Gastroesophageal sphincter (tissue), 4 donors: ENCODE measurements around the gene RPP14. TPM values are rescaled to one million over a fixed set of nuclear protein-coding genes. Genes with fewer than 3 reads are reported as not detected.
"Not testable (repeated sequence)": the region's sequence is repeated elsewhere in the genome, so short reads cannot be mapped to it uniquely, and the experiment has no call there.

Experiments
- ATAC-seq: fragments of 150-250 bp; one replicate; pipeline ENCODE4 v1.9.1; 2016; ENCODE audit warnings: mild to moderate bottlenecking, moderate library complexity
- H3K27ac ChIP-seq, 4 donors: fragments of 200-600 bp; sonication (generic) in 3 of 4; 1 replicate in 3 of 4; 2 replicates in 1 of 4; pipeline ENCODE4 v1.5.1; 2016 to 2019
- H3K27me3 ChIP-seq: fragments of 200-600 bp; sonication (generic); one replicate; pipeline ENCODE4 v1.5.1; 2019
- H3K36me3 ChIP-seq, 2 donors: fragments of 200-600 bp; sonication (generic); one replicate each; pipeline ENCODE4 v1.5.1; 2019; ENCODE audit warnings: control low read depth in 1 of 2
- H3K4me1 ChIP-seq, 3 donors: fragments of 200-600 bp; sonication (generic); 1 replicate in 2 of 3; 2 replicates in 1 of 3; pipeline ENCODE4 v1.5.1; 2016 to 2019; ENCODE audit warnings: control low read depth in 2 of 3
- H3K4me3 ChIP-seq, 2 donors: fragments of 200-600 bp; sonication (generic); one replicate each; pipeline ENCODE4 v1.5.1; 2019; ENCODE audit warnings: mild to moderate bottlenecking in 1 of 2, moderate library complexity in 1 of 2
- H3K9me3 ChIP-seq, 3 donors: fragments of 200-600 bp; sonication (generic); one replicate each; pipeline ENCODE4 v1.5.1; 2017 to 2019; ENCODE audit warnings: control low read depth in 2 of 3
- EP300 ChIP-seq: sonication (generic); formaldehyde crosslinking; IDR thresholded peaks from one replicate; pipeline ENCODE4 v1.6.1; 2017; ENCODE audit warnings: antibody characterized with exemption, mild to moderate bottlenecking
- POLR2A ChIP-seq, 2 donors: fragments of 450-650 bp; IDR thresholded peaks; one replicate each; pipeline ENCODE4 v1.6.1; 2017; ENCODE audit warnings: antibody characterized with exemption in 2 of 2, mild to moderate bottlenecking in 2 of 2, moderate library complexity in 1 of 2
- POLR2AphosphoS5 ChIP-seq: sonication (generic); formaldehyde crosslinking; IDR thresholded peaks from one replicate; pipeline ENCODE4 v1.6.1; 2017; ENCODE audit warnings: antibody characterized with exemption
- WGBS, 2 donors: methylation state at CpG; one replicate each; pipeline ENCODE4 v1.1.5; 2018; ENCODE audit warnings: low coverage in 1 of 2; 5-methylcytosine and 5-hydroxymethylcytosine counted together
- total RNA-seq, 4 donors: library from RNA; depleted of rRNA; stranded (reverse); fragments of >200 nt; gene quantifications; one replicate each; pipeline ENCODE4 v1.1.0, GENCODE V29; 2016
- TF ChIP-seq, protein P1 (sequence below), 4 experiments: fragments of 200-600 bp in 2 of 4; fragments of 450-650 bp in 2 of 4; sonication (generic) in 1 of 4; IDR thresholded peaks; one replicate each; pipeline ENCODE4 v1.5.1; 2017 to 2019; ENCODE audit warnings: antibody characterized with exemption in 4 of 4, mild to moderate bottlenecking in 2 of 4, moderate library complexity in 2 of 4

RPP14 gene
- total RNA-seq, 4 donors from 2014 or later, result 12.3 to 14.4 (median 14.1) TPM

DNA sequence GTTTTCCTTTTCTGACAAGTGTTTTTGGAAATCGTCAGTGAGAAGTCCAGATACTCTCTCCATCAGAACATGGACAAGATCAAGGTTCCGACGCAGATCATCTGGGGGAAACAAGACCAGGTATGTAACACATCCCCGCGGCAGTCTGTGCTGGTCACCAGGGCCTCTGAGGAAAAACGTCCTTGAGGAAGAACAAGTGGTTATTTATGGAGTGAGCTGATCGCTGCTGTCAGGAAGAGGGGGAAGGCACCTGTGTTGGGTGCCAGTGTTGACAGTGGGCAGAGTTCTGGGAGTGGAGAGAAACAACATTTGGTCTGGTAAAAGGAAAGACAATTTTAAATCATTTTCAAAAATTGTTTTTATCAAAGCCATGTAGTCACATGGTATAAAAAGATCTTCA is 20.7 kb upstream of the RPP14 start:
- no peaks in the 10 kb centered on the region for H3K27me3 ChIP-seq
- 79 to 86% methylated on average over 4 of the region's 7 CpGs for WGBS, 2 donors
- TF ChIP-seq EP300, result no peak
- H3K4me1 ChIP-seq, result no peaks in the 10 kb centered on the region
- peaks cover 0 to 76% of the 10 kb centered on the region in 2 donors for H3K36me3 ChIP-seq
- H3K9me3 ChIP-seq, result no peaks in the 10 kb centered on the region
- ATAC-seq, result no peak
- H3K27ac ChIP-seq, result no peak overlapping the region
- no peak overlapping the region for H3K4me3 ChIP-seq

DNA sequence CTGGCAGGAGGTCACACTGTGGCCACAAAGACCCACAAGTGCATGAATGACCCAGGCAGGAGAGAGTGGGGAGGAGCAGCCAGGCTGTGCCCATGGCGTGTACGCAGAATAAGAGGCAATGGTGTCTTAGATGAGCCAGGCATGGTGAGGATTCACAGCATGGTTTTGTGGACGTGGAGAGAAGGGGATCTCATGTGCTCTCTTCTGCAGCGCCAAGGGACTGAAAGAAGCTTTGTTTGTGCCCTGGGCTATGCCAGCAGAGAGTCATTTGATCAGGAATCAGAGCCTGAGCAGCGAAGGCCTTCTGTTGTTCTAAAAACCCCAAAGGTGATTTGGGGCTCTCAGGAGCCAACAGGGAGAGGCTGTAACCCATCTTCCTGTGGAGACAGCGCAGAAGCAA is 18.7 kb upstream of the RPP14 start:
- whole genome bisulfite sequencing, 2 donors, result 84 to 94% methylated on average over 3 of the region's 6 CpGs
- H3K36me3 ChIP-seq, result peaks cover 0 to 56% of the 10 kb centered on the region in 2 donors
- TF ChIP-seq, protein P1, sequence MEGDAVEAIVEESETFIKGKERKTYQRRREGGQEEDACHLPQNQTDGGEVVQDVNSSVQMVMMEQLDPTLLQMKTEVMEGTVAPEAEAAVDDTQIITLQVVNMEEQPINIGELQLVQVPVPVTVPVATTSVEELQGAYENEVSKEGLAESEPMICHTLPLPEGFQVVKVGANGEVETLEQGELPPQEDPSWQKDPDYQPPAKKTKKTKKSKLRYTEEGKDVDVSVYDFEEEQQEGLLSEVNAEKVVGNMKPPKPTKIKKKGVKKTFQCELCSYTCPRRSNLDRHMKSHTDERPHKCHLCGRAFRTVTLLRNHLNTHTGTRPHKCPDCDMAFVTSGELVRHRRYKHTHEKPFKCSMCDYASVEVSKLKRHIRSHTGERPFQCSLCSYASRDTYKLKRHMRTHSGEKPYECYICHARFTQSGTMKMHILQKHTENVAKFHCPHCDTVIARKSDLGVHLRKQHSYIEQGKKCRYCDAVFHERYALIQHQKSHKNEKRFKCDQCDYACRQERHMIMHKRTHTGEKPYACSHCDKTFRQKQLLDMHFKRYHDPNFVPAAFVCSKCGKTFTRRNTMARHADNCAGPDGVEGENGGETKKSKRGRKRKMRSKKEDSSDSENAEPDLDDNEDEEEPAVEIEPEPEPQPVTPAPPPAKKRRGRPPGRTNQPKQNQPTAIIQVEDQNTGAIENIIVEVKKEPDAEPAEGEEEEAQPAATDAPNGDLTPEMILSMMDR (IDR thresholded peaks at IDR 0.05), result no peak
- TF ChIP-seq EP300, result no peak
- no peak for TF ChIP-seq POLR2AphosphoS5
- TF ChIP-seq POLR2A (IDR thresholded peaks at IDR 0.05), result no peak
- H3K4me1 ChIP-seq, result no peaks in the 10 kb centered on the region
- ATAC-seq, result no peak
- H3K27ac ChIP-seq, result no peak overlapping the region
- H3K4me3 ChIP-seq, result no peak overlapping the region
- H3K9me3 ChIP-seq, result no peaks in the 10 kb centered on the region
- H3K27me3 ChIP-seq, result no peaks in the 10 kb centered on the region

DNA sequence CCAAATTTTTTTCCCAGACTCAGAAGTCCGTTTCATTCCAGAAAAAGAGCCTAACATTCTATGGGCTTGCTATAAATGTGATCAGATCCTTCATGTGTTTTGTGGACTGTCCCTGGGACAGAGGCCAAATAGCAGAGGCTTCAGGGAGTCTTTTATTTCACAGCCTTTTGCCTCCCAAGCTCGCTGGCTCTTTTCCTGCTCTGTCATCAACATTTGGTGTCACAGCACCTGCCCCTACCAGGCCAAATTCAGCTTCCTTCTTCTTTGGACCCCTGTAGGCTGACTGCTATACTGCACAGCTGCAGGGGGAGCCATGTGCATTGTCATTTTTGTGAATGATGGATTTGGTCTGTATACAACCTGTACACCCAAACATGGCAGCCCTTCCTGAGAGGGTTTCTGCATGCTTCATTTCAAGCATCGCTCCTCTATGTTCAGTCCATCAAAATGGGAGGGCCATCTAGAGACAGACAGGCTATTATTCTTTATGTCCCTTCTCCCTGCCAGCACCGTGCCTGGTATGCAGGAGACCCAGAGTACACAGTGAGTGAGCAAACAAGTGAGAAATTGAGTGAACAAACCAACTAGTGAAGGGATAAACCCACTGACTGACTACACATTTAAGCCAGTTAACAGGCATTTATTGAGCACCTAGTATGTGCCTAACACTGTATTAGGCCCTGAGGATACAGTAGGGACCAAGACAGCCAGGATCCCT is 17.9 kb upstream of the RPP14 start:
- no peak for ATAC-seq
- H3K4me1 ChIP-seq, result no peaks in the 10 kb centered on the region
- H3K4me3 ChIP-seq, result no peak overlapping the region
- H3K27me3 ChIP-seq, result no peaks in the 10 kb centered on the region
- peaks cover 0 to 53% of the 10 kb centered on the region in 2 donors for H3K36me3 ChIP-seq
- no peak for TF ChIP-seq POLR2A (IDR thresholded peaks at IDR 0.05)
- TF ChIP-seq, protein P1 (IDR thresholded peaks at IDR 0.05), result no peak
- TF ChIP-seq EP300, result no peak
- TF ChIP-seq POLR2AphosphoS5, result no peak
- no peak overlapping the region for H3K27ac ChIP-seq
- no peaks in the 10 kb centered on the region for H3K9me3 ChIP-seq
- 69 to 71% methylated on average over 2 to 3 of the region's 4 CpGs for WGBS, 2 donors

DNA sequence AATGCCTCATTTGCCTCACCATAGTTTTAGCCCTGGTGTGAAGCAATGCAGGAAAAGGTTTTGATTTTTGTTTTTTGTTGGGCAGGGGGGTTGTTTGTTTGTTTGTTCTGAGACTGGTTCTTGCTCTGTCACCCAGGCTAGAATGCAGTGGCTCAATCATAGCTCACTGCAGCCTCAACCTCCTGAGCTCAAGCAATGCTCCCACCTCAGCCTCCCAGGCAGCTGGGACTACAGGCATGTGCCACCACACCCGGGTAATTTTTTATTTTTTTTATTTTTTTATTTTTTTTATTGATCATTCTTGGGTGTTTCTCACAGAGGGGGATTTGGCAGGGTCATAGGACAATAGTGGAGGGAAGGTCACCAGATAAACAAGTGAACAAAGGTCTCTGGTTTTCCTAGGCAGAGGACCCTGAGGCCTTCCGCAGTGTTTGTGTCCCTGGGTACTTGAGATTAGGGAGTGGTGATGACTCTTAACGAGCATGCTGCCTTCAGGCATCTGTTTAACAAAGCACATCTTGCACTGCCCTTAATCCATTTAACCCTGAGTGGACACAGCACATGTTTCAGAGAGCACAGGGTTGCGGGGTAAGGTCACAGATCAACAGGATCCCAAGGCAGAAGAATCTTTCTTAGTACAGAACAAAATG is 17.0 kb upstream of the RPP14 start:
- not testable (repeated sequence) for H3K4me1 ChIP-seq, H3K27me3 ChIP-seq, H3K27ac ChIP-seq, H3K9me3 ChIP-seq, ATAC-seq, H3K4me3 ChIP-seq
- peaks cover 0 to 54% of the 10 kb centered on the region in 2 donors for H3K36me3 ChIP-seq
- WGBS, 2 donors, result 100% methylated on average over 1 of the region's 4 CpGs

DNA sequence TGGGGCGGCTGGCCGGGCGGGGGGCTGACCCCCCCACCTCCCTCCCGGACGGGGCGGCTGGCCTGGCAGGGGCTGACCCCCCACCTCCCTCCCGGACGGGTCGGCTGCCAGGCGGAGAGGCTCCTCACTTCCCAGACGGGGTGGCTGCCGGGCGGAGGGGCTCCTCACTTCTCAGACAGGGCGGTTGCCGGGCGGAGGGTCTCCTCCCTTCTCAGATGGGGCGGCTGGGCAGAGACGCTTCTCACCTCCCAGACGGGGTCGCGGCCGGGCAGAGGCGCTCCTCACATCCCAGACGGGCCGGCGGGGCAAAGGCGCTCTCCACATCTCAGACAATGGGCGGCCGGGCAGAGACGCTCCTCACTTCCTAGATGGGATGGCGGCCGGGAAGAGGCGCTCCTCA is 15.6 kb upstream of the RPP14 start:
- ATAC-seq, H3K4me3 ChIP-seq, H3K9me3 ChIP-seq, H3K27me3 ChIP-seq, H3K4me1 ChIP-seq, H3K27ac ChIP-seq: not testable (repeated sequence)
- no CpG with 5 or more reads among the region's 33 CpGs for WGBS, 2 donors
- peaks cover 0 to 42% of the 10 kb centered on the region in 2 donors for H3K36me3 ChIP-seq

DNA sequence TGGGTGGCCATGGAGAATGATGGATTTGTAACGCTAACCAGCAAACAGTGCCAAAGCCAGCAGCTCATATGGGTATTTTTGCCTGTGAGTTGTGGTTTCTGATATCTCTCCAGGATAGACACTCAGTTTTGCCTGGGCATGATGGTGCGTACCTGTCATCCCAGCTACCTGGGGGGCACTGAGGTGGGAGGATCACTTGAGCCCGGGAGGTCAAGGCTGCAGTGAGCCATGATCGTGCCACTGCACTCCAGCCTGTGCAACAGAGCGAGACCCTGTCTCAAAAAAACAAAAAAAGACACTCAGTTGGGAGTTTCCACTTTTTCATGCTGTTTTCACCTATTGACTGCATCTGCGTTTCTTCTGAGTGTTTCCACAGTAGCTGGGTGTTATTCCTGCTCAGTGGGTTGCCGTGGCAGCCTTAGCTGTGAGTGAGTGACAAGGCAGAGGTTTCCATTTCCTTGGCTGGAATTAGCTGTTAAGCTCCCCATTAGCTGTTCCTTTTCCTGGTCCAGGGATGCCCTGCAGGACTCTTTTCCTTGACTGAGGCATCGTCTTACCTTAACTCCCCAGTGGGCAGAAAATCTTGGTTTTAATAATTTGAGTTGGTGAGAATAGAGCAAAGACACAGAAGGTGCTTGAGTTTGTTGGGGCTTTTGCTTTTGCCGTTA is 14.2 kb upstream of the RPP14 start:
- 71 to 82% methylated on average over 2 to 4 of the region's 9 CpGs for WGBS, 2 donors
- Histone ChIP-seq H3K36me3 (peaks cover 0 to 30% of the 10 kb centered on the region in 2 donors), H3K27ac (no peak overlapping the region), H3K27me3 (no peaks in the 10 kb centered on the region), H3K9me3 (no peaks in the 10 kb centered on the region), H3K4me1 (no peaks in the 10 kb centered on the region), H3K4me3 (no peak overlapping the region)
- ATAC-seq, result no peak
- TF ChIP-seq EP300 (no peak), POLR2AphosphoS5 (no peak), POLR2A (IDR thresholded peaks at IDR 0.05) (no peak)
- TF ChIP-seq, protein P1 (IDR thresholded peaks at IDR 0.05), result no peak
